NAMALWA (cell line): Measurements from ENCODE around the gene ETS2.
"Not testable (repeated sequence)": the region's sequence is repeated elsewhere in the genome, so short reads cannot be mapped to it uniquely, and the experiment has no call there.

ENCODE experiments used
- DNase-seq: peaks from one replicate; pipeline ENCODE4 v3.0.0-alpha.2; 2015; ENCODE audit warnings: low spot score

Gene ETS2

GRCh38 chr21:38818325-38818723 lies 12.6 kb downstream of the ETS2 start:
- no peak for DNase-seq

DNA sequence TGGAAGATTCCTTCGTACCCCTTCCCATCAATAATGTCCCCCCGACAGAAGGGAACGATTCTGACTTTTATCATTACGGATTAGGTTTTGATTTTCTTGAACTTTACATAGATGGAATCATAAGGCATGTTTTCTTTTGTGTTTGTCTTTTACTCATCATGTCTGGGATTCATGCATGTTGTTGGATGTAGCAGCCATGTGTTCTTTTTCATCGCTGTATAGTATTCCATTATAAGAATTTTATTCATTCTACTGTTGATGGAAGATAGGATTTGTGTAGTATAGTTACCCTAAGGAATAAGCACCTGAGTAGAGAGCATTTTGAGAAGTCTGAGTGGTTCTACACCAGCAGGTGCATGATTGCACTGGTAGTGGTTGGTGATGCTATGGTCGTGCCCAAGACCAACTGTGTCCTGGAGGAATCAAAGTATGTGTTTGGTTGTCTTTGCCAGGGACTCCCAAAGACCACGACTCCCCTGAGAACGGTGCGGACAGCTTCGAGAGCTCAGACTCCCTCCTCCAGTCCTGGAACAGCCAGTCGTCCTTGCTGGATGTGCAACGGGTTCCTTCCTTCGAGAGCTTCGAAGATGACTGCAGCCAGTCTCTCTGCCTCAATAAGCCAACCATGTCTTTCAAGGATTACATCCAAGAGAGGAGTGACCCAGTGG lies 13.5 kb downstream of the ETS2 start:
- no peak for DNase-seq

GRCh38 chr21:38819719-38820159 lies 14.0 kb downstream of the ETS2 start:
- DNase-seq = no peak

- no peak for DNase-seq
These were observed 14.9 kb downstream of the ETS2 start for GRCh38 chr21:38820471-38821239.

DNA sequence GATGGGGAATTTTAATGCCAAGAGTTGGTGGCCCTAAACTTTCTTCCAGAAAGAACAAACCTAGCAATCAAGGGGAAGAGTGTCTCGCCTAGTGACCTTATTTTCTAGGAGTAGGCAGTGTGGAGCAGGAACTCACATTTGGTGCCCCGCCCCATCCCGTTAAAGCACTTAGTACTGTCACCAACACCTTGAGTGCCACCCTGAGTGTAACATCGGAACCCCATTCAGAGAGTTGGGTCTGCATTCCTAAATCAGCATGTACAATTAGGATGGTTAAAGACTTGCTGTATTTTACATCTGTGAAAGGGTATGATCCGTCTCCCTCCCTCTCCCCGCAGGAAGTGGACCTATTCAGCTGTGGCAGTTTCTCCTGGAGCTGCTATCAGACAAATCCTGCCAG lies 15.5 kb downstream of the ETS2 start:
- no peak for DNase-seq

GRCh38 chr21:38821959-38822682 lies 16.4 kb downstream of the ETS2 start:
- no peak for DNase-seq

DNA sequence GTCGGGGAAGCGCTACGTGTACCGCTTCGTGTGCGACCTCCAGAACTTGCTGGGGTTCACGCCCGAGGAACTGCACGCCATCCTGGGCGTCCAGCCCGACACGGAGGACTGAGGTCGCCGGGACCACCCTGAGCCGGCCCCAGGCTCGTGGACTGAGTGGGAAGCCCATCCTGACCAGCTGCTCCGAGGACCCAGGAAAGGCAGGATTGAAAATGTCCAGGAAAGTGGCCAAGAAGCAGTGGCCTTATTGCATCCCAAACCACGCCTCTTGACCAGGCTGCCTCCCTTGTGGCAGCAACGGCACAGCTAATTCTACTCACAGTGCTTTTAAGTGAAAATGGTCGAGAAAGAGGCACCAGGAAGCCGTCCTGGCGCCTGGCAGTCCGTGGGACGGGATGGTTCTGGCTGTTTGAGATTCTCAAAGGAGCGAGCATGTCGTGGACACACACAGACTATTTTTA lies 17.1 kb downstream of the ETS2 start:
- no peak for DNase-seq

- DNase-seq = no peak
These were observed 18.0 kb downstream of the ETS2 start for GRCh38 chr21:38823737-38824123.

DNA sequence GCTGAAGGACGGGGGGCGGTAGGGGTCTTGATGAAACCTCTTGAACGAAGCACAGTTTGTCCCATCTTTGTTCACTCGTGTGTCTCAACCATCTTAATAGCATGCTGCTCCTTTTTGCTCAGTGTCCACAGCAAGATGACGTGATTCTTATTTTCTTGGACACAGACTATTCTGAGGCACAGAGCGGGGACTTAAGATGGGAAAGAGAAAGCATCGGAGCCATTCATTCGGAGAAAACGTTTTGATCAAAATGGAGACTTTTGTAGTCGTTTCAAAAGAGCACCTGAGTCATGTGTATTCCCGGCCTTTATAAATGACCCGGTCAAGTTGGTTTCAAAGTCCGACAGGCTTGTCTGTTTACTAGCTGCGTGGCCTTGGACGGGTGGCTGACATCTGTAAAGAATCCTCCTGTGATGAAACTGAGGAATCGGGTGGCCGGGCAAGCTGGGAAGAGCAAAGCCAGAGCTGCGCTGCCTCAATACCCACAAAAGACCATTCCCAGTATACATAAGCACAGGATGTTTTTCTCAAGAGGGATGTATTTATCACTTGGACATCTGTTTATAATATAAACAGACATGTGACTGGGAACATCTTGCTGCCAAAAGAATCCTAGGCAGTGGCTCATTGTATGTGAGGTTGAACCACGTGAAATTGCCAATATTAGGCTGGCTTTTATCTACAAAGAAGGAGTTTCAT lies 18.5 kb downstream of the ETS2 start:
- DNase-seq = no peak

- no peak for DNase-seq
These were observed 19.5 kb downstream of the ETS2 start for GRCh38 chr21:38825269-38825668.

DNA sequence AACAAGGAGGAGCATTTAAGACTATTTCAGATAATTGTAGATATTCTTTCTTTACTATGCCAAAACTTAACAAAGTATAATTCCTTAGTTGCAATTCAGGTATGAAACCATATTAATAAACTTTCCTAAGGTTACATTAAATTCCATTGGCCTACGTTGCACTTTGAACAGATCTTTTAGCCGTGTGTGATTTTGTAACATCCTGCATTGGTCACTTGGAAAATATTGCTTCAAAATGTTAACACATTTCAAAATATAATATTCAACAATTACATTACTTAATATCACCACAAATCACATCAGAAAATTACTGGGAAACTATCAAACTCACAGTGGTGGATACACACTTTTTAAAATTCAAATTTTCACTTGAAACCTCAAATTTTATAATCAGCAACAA lies 20.2 kb downstream of the ETS2 start:
- DNase-seq = no peak

DNA sequence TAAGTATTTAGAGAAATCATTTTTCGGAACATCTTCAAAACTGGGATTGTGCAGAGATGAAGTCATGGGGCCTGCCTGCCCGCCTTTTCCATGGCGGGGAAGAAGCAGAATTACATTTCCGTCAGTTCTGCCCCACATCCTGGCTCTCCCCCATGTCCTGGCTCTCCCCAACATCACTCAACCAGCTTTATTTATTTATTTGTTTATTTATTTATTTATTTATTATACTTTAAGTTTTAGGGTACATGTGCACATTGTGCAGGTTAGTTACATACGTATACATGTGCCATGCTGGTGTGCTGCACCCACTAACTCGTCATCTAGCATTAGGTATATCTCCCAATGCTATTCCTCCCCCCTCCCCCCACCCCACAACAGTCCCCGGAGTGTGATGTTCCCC lies 22.4 kb downstream of the ETS2 start:
- not testable (repeated sequence) for DNase-seq

DNA sequence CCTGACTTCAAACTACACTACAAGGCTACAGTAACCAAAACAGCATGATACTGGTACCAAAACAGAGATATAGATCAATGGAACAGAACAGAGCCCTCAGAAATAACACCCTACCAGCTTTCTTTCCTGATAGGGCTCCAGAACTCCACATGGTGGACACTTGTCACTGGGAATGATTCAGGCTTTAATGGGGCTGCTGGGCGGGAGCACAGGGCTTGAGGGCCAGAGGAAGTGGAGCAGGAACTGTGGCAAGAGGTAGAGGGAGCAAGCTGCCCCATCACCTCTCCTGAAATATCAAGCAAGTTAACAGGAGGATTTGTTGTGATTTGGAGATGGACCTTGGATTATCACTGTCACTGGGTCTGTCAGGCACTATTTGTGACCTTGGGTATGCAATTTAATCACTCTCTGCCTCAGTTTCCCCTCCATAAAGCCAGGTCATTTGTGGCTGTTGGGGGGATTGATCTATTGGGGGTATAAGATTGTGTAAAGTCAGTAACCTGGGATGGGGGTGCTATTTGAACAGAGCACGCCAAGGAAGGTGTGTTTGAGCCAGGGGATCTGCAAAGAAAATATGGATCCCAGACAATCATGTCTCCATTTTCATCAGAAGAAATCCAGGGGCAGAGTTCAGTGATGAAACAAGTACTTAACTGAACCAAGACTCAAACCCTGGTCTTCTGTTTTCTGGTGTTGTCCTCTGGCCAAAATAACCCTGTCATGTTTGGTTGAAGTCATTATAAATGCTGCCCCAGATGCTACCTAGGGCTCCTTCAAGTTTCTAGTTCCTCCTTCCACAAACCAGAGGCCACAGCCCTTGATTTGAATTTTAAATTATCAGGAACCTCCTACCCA lies 25.2 kb downstream of the ETS2 start:
- DNase-seq = no peak

DNA sequence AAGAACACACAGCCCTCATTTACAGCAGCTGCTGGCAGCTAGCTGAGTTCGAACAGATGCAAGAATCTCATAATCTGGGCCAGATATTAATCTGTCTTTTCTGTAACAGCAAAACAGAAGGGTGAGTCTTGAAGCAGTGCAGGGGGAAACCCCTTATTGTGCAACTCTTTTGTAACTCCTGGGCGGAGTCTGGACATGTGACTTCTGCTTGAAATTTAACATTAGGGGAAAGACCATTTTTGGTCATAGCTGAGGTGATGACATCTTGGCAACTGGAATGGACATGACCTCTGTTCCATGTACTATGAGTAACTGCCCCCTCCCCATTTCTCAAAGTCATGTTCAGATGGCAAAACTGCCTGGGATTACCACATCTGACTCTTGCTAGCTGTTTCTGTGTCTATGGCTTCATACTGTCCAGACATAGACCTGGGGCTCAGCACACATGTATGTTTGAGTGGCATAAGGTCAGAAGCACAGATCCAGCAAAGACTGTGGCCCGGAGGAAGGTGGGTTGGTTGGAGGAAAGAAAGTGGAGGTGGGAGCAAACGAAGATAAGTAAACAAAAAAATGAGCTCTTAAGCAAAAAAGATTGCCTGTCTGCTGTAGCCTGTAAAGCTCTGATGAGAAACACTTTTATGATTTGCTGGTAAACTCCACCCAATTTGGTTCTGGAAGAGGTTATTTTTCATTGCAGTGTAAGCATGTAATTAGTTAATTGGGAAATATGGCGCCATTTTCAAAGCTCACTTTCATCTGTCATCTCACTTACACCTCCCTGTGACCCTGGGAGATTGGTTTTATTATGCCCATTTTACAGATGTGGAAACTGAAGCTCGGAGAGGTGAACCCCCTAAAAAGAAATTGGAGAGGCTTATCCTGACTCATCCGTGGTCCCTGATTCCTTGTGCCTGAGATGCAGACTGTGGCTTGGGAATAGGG lies 26.1 kb downstream of the ETS2 start:
- peak; percentile 93 for DNase-seq

- DNase-seq = no peak
These were observed 26.9 kb downstream of the ETS2 start for GRCh38 chr21:38832664-38833063.

DNA sequence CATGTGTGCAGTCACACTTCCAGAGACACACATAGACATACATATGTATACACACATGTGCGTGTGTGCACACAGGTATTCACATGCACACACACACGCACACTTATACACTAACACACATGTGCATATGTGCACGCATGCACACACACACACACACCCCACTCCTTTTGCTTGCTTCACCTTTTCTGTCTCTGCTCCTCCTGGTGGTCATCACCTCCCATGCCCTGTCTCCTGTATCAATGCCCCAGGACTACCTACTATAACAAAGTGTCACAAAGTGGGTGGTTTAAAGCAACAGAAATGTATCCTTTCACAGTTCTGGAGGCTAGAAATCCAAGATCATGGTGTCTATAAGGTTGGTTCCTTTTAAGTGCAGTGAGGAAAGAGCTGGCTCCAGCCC lies 27.4 kb downstream of the ETS2 start:
- peak; percentile 26 for DNase-seq

DNA sequence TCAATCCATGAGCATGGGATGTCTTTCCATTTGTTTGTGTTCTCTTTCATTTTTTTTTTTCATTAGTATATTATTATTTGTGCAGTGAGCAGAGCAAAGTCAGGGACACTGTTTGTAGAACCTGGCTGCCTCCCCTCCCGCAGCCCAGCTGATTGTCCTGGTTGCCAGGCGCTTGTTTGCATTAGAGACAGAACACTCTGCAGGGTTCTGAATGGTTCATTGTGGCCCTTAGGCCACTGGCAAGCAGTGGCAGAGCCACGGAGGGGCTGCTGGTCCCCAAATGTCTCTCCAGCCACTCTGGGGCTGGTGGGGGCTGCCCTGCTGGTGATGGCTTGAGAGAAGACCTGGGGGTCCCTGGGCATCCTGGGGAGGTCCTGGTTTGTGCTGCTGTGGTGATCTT lies 29.0 kb downstream of the ETS2 start:
- no peak for DNase-seq

- no peak for DNase-seq
These were observed 32.2 kb downstream of the ETS2 start for GRCh38 chr21:38837806-38838461.

DNA sequence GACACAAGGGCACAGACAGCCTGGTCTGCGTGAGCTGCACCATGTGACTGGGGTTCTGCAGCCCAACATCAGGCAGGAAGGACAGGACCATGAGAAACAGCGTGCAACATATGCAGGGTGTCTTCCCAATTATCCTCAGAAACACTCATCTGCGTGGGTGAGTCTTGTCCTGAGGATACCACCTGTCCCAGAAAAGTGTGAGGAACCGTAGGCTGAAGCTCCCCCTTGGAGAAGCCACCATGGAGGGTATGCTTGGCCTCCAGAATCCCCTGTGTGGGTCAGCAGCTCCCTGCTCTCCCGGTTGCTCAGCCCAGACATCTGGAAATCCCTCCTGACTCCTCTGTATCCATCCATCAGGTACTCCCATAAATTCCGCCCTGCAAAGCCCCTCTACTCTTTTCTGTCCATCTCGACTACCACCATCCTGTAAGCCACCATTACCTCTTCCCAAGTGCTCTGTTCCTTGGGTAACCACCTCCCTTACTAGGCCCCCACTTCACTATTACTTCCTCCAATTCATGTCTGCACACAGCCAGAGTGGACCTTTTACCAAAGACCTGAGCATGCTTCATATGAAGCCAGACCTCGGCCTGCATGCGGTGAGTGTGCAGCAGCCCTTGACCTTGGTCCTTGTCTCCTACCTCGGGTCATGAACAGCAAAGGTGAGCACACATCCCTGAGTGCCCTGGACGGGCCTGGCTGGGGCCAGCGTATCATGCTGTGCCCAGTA lies 33.0 kb downstream of the ETS2 start:
- no peak for DNase-seq
